ENCODE data around the gene STX18. TPM values are rescaled to one million over a fixed set of nuclear protein-coding genes. Genes with fewer than 3 reads are reported as not detected.

Gene STX18
- total and polyA plus RNA-seq, 2 of the 13 experiments (the other 11 are each of a cell fraction or from before 2014, with no cell fraction given), result 23.9 to 37.1 TPM

DNA sequence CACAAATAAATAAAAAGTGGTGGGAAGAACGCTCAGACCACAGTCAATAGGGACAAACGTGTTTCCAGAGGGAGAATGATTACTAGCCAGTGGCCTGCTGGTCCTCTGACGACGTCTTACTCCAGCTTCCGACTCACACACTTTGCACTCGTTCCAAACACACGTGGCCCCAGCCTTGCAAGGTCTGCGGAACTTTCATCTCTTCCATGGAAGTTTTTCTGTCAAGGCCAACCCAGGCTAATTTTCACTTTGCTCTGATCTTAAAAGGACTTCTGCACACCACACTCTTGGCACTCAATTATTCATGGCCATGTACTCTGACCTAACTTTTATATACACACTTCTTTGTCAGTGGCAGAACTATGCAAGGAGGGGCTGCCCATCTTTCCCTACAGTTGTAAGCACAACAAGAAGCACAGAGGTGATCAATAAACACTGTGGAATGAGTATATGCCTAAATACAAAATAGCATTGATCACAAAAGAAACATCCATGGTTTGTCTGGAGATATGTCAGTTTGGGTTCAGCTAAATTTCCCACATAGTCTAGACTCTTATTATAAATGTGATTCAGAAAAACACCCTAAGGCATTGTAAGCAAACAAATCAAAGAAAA lies 69.4 kb downstream of the STX18 start (continued):
- TF ChIP-seq ZNF451 (CRISPR knock-in tag; IDR thresholded peaks at IDR 0.05), result no peak
- no peak for TF ChIP-seq ZNF549 (CRISPR knock-in tag; IDR thresholded peaks at IDR 0.05)
- no peak for TF ChIP-seq ZNF83 (CRISPR knock-in tag; IDR thresholded peaks at IDR 0.05; ENCODE audit: borderline replicate concordance)
- no peak for TF ChIP-seq ZNF367 (CRISPR knock-in tag; IDR thresholded peaks at IDR 0.05; ENCODE audit: borderline replicate concordance)
- TF ChIP-seq, protein P1, sequence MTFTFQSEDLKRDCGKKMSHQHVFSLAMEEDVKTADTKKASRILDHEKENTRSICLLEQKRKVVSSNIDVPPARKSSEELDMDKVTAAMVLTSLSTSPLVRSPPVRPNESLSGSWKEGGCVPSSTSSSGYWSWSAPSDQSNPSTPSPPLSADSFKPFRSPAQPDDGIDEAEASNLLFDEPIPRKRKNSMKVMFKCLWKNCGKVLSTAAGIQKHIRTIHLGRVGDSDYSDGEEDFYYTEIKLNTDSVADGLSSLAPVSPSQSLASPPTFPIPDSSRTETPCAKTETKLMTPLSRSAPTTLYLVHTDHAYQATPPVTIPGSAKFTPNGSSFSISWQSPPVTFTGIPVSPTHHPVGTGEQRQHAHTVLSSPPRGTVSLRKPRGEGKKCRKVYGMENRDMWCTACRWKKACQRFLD (CRISPR knock-in tag; IDR thresholded peaks at IDR 0.05; ENCODE audit: borderline replicate concordance), result no peak
- no peak for TF ChIP-seq CHD4 (IDR thresholded peaks at IDR 0.05; ENCODE audit: borderline replicate concordance, low read length)
- 0 out of 2 replicates have a peak, but pooled peaks have one; percentile 61 for TF ChIP-seq MEF2D (CRISPR knock-in tag; IDR thresholded peaks at IDR 0.05)
- TF ChIP-seq, protein P2, sequence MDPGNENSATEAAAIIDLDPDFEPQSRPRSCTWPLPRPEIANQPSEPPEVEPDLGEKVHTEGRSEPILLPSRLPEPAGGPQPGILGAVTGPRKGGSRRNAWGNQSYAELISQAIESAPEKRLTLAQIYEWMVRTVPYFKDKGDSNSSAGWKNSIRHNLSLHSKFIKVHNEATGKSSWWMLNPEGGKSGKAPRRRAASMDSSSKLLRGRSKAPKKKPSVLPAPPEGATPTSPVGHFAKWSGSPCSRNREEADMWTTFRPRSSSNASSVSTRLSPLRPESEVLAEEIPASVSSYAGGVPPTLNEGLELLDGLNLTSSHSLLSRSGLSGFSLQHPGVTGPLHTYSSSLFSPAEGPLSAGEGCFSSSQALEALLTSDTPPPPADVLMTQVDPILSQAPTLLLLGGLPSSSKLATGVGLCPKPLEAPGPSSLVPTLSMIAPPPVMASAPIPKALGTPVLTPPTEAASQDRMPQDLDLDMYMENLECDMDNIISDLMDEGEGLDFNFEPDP (CRISPR knock-in tag; conservative IDR thresholded peaks at IDR 0.05), result no peak
- TF ChIP-seq HNF4A (CRISPR knock-in tag; IDR thresholded peaks at IDR 0.05), result peak; percentile 80
- TF ChIP-seq SP2 (CRISPR knock-in tag; IDR thresholded peaks at IDR 0.05), result no peak
- no peak for TF ChIP-seq ZNF121 (CRISPR knock-in tag; IDR thresholded peaks at IDR 0.05)
- no peak for TF ChIP-seq ZMYM3 (CRISPR knock-in tag; IDR thresholded peaks at IDR 0.05)
- no peak for TF ChIP-seq ZNF282 (IDR thresholded peaks at IDR 0.05; ENCODE audit: partially characterized antibody)
- TF ChIP-seq ZNF143 (CRISPR knock-in tag; IDR thresholded peaks at IDR 0.05), result no peak
- no peak for TF ChIP-seq TRIM24 (CRISPR knock-in tag; IDR thresholded peaks at IDR 0.05)
- TF ChIP-seq, protein P3, sequence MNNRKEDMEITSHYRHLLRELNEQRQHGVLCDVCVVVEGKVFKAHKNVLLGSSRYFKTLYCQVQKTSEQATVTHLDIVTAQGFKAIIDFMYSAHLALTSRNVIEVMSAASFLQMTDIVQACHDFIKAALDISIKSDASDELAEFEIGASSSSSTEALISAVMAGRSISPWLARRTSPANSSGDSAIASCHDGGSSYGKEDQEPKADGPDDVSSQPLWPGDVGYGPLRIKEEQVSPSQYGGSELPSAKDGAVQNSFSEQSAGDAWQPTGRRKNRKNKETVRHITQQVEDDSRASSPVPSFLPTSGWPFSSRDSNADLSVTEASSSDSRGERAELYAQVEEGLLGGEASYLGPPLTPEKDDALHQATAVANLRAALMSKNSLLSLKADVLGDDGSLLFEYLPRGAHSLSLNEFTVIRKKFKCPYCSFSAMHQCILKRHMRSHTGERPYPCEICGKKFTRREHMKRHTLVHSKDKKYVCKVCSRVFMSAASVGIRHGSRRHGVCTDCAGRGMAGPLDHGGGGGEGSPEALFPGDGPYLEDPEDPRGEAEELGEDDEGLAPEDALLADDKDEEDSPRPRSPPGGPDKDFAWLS (CRISPR knock-in tag; IDR thresholded peaks at IDR 0.05; ENCODE audit: borderline replicate concordance), result no peak
- TF ChIP-seq HNRNPL (IDR thresholded peaks at IDR 0.05; ENCODE audit: low read depth, low read length), result no peak
- TF ChIP-seq, protein P4, sequence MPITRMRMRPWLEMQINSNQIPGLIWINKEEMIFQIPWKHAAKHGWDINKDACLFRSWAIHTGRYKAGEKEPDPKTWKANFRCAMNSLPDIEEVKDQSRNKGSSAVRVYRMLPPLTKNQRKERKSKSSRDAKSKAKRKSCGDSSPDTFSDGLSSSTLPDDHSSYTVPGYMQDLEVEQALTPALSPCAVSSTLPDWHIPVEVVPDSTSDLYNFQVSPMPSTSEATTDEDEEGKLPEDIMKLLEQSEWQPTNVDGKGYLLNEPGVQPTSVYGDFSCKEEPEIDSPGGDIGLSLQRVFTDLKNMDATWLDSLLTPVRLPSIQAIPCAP (CRISPR knock-in tag; IDR thresholded peaks at IDR 0.05; ENCODE audit: low read depth), result no peak
- no peak for TF ChIP-seq POLR2AphosphoS5 (IDR thresholded peaks at IDR 0.05; ENCODE audit: low read depth, low read length)
- no peak for TF ChIP-seq ZNF17 (CRISPR knock-in tag; IDR thresholded peaks at IDR 0.05)
- no peak for TF ChIP-seq ZNF10 (CRISPR knock-in tag; IDR thresholded peaks at IDR 0.05; ENCODE audit: borderline replicate concordance, low read depth)
- TF ChIP-seq ZFP62 (CRISPR knock-in tag; IDR thresholded peaks at IDR 0.05), result no peak
- no peak for TF ChIP-seq ZNF274 (CRISPR knock-in tag; IDR thresholded peaks at IDR 0.05)
- no peak for TF ChIP-seq ARNT2 (CRISPR knock-in tag; IDR thresholded peaks at IDR 0.05; ENCODE audit: low read depth)
- TF ChIP-seq BRD4 (CRISPR knock-in tag; IDR thresholded peaks at IDR 0.05), result no peak
- TF ChIP-seq, protein P5, sequence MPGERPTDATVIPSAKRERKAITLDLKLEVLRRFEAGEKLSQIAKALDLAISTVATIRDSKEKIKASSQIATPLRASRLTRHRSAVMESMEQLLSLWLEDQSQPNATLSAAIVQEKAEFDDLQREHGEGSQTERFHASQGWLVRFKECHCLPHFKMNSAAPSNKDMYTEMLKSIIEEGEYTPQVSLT (CRISPR knock-in tag; IDR thresholded peaks at IDR 0.05; ENCODE audit: borderline replicate concordance, low read depth), result no peak
- TF ChIP-seq ZNF264 (CRISPR knock-in tag; IDR thresholded peaks at IDR 0.05), result peak; percentile 49; the same call in 1 of the 2 replicates

Measured in HepG2 (cell line).